ENCODE measurements around the gene OSBP2.

OSBP2 gene

GRCh38 chr22:30871391-30872284 lies 177.0 kb downstream of the OSBP2 start:
- DNase-seq: no peak

DNA sequence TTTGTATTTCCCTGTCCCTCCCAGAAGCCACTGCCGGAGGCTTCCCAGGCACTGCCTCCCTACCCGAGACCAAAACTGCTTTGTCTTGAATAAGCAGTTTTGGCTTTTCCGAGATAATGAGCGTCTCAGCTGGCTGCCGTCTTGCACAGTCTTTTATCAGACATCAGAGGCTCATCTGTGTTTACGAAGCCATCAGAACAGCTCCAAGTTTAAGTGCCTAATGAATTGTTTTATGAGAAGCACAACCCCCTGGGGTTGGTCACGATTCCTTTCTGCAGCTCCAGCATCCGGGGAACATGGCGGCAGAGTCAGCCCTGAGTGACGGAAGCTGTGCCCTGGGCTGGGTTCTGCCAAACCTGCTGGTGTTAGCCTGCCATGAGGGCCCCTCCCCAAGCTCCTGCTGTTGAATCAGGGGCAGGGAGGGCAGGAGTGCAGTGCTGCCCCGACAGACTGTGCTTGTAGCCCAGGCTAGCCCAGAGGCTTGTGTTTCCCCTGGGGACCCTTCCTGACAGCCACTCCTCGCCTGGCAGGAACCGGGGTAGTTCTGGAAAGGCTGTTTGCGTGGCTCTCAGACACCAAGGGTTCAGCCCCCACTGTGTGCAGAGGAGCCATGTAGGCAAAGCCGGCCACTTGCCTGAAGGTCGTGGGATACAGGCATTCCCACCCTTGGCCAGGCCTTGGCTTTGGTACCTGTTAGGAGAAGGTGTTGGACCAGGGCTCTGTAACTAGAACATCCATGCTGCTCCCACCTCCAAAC lies 177.8 kb downstream of the OSBP2 start:
- DNase-seq: no peak

GRCh38 chr22:30873086-30873650 lies 178.5 kb downstream of the OSBP2 start:
- no peak for DNase-seq

DNA sequence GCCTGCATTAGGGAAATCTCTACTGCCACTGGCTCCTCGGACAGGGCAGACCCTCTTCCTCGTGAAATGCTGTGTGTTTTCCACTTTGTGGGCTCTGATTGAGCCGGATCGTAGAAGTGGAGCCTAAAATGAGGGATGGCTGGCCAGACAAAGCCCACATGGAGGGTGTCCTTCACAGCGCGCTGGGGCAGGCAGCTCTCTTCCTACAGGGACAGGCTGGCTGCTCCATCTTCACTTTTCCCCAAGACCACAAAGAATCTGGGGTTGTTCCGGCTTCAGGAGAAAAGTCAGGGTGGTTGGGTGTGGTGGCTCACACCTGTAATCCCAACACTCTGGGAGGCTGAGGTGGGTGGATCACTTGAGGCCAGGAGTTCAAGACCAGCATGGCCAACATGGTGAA lies 179.0 kb downstream of the OSBP2 start:
- DNase-seq: no peak

DNA sequence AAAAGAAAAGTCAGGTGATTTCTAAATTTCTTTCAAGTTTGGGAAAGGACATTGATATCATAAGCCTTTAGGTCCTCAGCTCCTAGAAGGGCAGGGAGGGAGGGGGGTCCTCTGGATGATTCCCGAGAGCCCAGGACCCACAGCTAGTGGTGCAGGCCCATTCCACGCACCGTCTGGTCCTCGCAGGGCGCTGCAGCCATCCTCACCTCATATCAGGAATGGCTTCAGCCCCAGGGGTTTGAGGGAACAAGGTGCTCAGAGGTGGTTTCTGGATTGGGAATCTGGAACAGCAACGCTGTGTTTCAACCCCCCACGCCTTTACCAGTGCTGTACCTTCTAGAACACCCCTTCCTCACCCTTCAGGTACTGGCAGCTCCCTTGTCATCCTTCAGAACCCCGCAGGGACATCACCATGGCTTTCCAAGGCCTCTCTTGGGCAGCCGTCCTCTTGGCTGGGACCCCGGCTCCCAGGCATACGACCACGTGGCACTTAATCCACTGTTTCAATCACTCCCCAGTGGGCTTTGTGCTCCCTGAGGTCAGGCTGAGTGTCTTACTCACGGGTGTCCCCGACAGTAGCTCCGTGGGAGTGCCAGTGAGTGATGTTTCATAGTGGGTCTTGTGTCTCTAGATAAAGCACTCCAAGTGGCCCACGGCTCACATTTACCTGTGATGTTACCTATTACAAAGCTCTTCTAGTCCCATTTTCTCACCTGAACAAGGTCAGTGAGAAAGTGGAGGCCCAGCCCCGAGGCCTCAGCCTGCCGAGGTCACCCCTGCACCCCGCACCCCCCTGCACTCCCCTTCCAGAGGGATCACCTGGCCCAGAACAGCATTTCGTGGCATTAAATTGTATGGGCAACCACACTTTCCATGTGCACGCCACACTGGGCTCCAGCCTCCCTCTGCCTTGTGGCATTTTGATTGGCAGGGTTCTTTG lies 180.0 kb downstream of the OSBP2 start:
- no peak for DNase-seq

DNA sequence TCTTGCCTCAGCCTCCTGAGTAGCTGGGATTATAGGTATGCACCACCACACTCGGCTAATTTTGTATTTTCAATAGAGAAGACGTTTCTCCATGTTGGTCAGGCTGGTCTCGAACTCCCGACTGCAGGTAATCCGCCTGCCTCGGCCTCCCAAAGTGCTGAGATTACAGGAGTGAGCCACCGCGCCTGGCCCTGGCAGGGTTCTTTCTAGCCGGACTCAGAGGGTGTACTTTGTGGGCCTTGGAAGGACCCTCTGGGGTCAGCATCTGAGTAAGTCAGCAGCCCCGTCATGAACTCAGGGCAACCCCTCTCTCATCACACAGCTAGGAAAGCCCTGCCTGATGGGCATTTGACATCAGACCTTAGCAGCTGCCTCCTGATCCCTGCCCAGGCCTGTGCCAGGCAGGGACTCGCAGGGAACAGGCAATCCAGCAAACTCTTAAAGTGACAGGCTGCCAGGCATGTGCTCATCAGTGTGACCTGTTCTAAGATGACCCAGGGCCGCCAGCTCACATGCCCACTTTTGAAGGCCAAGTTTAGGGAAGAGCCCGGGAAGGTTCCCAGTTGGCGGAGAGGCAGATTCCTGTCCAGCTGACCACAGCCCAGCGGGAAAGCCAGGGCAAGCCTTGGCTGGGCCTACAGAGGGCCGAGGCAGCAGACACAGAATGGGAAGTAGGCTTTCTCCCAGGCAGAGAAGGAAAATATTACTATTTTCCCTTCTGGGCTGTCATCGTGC lies 181.0 kb downstream of the OSBP2 start:
- no peak for DNase-seq

GRCh38 chr22:30876221-30876751 lies 181.6 kb downstream of the OSBP2 start:
- DNase-seq: no peak

DNA sequence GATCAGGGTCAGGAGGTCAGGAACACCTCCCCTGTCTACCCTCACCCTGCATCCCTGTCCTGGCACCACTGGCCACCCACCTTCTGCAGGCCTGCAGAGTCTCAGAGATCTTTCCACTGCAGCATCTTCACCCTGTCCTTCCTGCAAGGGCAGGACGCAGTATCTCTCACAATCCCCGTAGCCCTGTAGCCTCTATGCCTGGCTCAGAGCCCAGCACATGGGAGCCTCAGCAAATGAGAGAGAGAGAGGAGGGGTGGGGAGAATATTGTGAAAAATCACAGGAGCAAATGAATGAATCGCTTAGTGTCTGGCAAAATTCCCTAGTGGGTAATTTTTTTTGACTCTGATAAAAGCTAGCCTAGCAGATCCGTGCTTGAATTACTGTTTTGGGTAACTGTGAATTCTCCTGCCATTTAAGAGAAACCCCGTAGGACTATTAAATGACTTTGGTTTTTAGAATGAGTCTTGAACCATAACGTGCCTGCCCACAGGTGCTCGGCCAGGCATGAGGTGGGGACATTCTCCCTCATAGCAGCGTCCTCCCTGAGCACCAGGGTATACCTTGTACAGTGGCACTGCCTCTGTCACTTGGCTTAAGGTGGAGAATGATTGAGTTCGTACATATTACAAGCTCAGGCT lies 182.4 kb downstream of the OSBP2 start:
- no peak for DNase-seq

DNA sequence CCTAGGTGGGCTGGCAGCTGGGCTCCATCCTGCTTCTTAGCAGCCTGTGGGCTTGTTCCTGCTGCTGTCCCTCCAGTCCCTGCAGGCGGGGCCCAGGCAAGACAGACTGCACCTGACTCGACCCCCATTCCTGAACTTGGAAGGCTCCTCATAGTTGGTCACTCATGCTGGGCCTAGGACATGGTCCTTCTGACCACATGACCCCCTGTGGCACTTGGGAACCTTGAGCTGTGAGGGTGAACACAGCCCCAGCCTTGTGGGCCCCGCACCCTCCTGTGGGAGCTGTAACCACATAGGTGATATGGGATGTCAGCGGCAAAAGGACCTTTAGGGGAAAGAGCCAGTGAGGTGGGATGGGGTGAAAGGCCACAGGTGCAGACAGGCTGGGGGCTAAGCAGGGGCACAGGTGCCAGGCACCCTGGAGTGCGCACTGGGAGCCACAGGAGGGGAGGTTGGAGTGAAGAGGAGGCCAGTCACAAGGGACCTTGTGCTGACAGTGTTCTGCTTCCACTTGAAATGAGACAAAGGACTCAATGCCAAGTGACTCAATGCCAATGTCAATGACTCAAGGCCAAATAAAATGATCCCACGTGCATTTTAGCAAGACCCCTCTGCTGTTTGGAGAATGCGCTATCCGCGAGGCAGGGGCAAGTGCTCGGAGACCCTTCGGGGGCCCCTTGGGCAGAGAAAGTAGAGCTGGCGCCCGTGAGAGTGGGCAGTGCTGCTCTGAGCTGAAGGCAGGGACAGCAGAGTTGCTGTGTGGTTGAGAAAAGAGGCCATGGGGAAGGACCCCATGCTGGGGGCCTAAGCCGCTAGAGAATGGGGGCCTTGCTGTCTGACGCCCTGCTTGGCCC lies 183.2 kb downstream of the OSBP2 start:
- no peak for DNase-seq

DNA sequence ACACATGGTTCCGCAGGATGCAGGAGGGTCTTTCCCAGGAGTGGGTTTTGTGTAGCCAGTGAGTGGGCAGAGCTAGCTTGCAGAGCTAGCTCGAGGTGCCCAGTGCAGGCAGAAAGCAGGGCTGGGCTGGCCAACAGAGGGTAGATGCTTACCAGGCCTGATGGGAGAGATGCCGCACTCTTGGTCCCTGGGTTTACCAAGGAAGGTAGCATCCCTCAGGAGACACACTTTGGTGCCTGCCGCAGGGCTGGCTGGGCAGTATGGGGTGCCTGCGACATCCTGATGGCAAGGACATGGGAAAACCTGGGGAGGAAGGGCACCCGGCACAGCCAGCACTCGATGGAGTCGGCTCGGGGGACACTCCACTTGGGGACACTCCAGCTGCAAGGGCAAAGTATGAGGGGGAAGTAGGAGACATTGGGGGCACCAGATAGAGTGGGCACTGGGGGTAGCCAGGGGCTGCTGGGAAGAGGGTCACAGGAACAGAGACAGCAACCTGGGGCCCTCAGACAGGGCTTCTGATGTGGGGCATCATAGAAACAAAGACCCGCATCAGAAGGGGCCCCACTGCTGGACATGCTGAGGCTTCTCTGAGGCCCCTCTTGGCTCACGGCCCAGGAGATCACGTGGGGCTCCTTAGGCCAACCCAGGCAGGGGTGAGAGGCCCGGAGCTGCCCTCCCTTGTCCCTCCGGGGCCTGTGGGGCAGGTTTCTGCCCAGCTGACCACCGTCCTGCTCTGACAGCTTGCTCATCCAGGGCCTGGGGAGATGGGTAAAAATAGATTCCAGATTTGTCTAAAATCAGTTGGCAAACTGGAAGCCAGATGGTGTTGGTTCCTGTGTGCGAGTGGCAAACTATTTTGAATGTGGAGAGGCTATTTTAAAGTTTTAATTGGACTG lies 184.1 kb downstream of the OSBP2 start:
- no peak for DNase-seq

DNA sequence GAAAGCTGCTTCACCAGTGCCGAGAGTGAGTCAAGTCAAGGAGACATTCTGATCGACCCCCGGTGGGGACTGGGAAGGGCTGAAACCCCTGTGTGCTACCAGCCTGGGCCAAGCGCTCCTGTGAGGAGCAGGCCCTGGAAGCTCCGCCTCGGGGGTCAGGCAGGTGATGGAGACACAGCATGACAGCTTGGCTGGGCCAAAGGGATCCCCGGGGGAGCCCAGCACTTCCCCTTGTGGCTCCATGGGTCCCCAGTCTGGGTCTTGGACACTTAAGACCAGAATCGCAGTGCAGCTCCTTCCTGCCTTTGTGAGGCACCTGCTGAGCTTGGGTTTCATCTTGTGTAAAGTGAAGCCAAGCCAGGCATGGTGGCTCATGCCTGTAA lies 184.7 kb downstream of the OSBP2 start:
- no peak for DNase-seq

DNA sequence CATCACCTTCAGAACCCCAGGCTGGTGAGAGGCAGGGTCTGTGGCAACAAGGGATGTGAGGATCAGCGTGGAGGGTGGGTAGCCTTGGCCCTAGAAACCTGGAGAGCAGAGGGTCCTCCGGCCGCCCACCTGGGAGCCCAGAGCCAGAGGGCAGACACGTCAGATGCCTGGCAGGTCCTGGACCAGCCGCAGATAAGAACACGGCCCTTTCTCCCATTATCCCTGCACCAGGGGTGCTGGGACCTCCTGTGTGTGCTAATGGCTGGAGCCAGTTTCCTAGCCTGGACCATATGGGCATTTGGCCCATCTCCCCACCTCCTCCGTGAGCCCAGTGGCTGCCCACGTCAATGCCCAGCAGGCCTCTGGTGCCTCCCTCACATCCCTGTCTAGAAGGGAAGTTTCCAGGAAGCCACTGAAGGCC lies 185.5 kb downstream of the OSBP2 start:
- no peak for DNase-seq

- no peak for DNase-seq
These were observed 186.2 kb downstream of the OSBP2 start for GRCh38 chr22:30880847-30881246.

DNA sequence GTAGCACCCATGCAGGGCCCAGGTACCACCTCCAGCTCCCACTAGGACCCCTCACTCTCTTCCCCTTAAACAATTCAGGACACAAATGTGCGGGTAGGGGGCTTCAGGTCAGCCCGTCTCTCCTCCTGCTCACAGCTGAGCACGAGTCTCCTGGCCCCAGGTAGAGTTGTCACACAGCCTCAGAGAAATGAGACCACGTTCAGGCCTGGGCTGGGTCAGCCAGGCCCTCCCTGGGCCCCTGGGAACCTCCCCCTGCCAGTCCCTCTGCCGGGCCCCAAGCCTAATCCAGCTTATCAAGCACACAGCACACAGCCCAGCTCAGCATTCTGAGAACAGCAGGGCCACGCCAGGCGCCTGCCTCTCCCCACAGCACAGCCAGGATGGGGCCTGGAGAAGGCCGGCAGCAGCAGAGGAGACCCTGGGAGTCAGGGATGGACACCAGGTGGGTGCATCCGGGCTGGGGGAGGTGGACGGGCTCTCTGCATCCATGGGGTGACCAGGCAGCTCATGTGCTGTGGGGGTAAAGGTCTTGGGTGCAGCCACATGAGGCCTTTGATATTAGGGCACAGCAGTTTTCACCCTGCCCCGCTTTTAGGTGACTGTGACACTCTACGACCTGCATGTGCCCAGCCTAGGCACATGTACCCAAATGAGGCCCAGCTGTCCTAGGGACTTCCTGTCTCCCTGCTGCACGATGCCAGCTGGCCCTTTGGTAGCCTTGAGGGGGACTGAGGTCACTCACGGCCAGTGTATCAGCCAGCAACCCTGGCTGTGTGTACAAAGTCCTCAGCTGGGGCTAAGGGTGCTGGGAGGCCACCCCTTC lies 186.9 kb downstream of the OSBP2 start:
- no peak for DNase-seq

DNA sequence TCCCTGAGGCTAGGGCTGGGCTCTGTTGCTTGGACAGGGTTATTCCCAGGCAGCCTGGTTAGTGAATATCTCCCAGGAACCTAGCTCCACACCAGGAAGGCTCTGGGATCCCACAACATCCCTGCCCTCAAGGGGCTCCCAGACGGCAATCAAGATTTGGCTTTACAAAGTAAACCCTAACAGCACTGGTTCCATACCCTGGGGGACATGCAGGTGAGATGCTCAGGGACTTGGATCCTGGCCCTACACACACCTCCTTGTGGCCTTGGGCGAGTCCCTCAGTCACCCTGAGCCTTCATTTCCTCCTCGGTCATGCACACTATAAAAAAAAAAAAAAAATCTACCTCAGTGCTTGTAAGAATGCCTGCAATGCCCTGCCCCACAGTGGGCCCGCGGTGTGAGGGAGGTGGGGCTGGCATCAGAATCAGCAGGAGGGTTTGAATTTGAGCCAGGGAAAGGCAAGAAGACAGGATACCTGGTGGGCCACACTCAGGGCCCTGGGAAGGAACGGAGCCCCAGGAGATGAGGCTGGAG lies 187.6 kb downstream of the OSBP2 start:
- no peak for DNase-seq

DNA sequence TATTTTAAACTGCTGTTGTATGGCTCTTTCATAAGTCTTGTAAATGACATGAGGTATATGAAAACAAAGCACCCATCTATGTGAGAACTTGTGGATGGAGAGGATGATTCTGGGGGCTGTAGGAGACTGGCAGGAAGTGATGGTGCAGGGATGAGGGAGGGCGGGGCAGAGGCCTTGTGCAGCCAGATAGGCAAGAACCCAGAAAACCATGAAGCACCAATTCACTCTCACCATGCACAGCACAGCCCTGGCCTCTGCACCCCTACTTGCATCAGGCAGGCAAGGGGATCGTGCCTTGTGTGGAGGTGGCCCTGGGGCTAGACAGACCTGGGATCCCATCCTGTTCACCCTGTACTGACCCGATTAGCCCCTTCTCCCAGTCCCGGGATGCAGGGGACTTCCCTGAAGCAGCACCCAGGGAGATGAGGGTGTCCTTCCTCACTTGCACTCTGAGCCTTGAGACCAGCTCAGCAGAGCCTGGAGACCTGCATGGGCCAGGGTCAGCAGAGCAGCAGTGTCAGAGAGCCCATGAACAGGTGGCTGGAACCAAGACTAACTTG lies 188.4 kb downstream of the OSBP2 start:
- DNase-seq: no peak

GRCh38 chr22:30883586-30884145 lies 189.0 kb downstream of the OSBP2 start:
- no peak for DNase-seq
